HEK293 (cell line): ENCODE data around the gene OLIG2.

Source experiments
- CTCF ChIP-seq: fragments of 450-650 bp; formaldehyde crosslinking; IDR thresholded peaks from 2 replicates; pipeline ENCODE4 v1.5.1; 2016; ENCODE audit warnings: missing biosample characterization, missing genetic modification characterization
- MZF1 ChIP-seq: fragments of 450-650 bp; formaldehyde crosslinking; IDR thresholded peaks from 2 replicates; pipeline ENCODE4 v1.5.1; 2017; ENCODE audit warnings: missing biosample characterization, missing genetic modification characterization, borderline replicate concordance
- REST ChIP-seq: fragments of 450-650 bp; formaldehyde crosslinking; IDR thresholded peaks from 2 replicates; pipeline ENCODE4 v1.5.1; 2016; ENCODE audit warnings: missing biosample characterization, missing genetic modification characterization
- ZBTB11 ChIP-seq: fragments of 450-650 bp; formaldehyde crosslinking; conservative IDR thresholded peaks from 2 replicates; pipeline ENCODE4 v1.5.1; 2016; ENCODE audit warnings: low read depth, missing biosample characterization, missing genetic modification characterization
- ZBTB21 ChIP-seq: fragments of 450-650 bp; formaldehyde crosslinking; IDR thresholded peaks from 2 replicates; pipeline ENCODE4 v1.5.1; 2017; ENCODE audit warnings: missing biosample characterization, missing genetic modification characterization
- ZNF121 ChIP-seq: fragments of 450-650 bp; formaldehyde crosslinking; IDR thresholded peaks from 2 replicates; pipeline ENCODE4 v1.5.1; 2016; ENCODE audit warnings: missing biosample characterization, missing genetic modification characterization
- ZNF16 ChIP-seq: fragments of 450-650 bp; formaldehyde crosslinking; IDR thresholded peaks from 2 replicates; pipeline ENCODE4 v1.5.1; 2016; ENCODE audit warnings: low read depth, missing biosample characterization, missing genetic modification characterization
- ZNF23 ChIP-seq: fragments of 450-650 bp; formaldehyde crosslinking; IDR thresholded peaks from 2 replicates; pipeline ENCODE4 v1.5.1; 2016; ENCODE audit warnings: missing biosample characterization, missing genetic modification characterization, borderline replicate concordance
- ZNF398 ChIP-seq: fragments of 450-650 bp; formaldehyde crosslinking; IDR thresholded peaks from 2 replicates; pipeline ENCODE4 v1.5.1; 2017; ENCODE audit warnings: missing biosample characterization, missing genetic modification characterization
- ZNF510 ChIP-seq: fragments of 450-650 bp; formaldehyde crosslinking; IDR thresholded peaks from 2 replicates; pipeline ENCODE4 v1.5.1; 2018; ENCODE audit warnings: mild to moderate bottlenecking, missing genetic modification characterization, missing biosample characterization; ENCODE audit not compliant: insufficient replicate concordance
- ZNF560 ChIP-seq: fragments of 450-650 bp; formaldehyde crosslinking; IDR thresholded peaks from 2 replicates; pipeline ENCODE4 v1.5.1; 2017; ENCODE audit warnings: missing biosample characterization, missing genetic modification characterization, borderline replicate concordance
- ZNF645 ChIP-seq: fragments of 450-650 bp; formaldehyde crosslinking; IDR thresholded peaks from 2 replicates; pipeline ENCODE4; 2016; ENCODE audit warnings: missing biosample characterization, missing genetic modification characterization
- ZNF776 ChIP-seq: fragments of 450-650 bp; formaldehyde crosslinking; IDR thresholded peaks from 2 replicates; pipeline ENCODE4 v1.5.0; 2017; ENCODE audit warnings: missing biosample characterization, missing genetic modification characterization, borderline replicate concordance
- ZNF843 ChIP-seq: fragments of 450-650 bp; formaldehyde crosslinking; IDR thresholded peaks from 2 replicates; pipeline ENCODE4 v1.5.1; 2016; ENCODE audit warnings: missing biosample characterization, missing genetic modification characterization

GRCh38 chr21:33021667-33022066 lies 4.1 kb upstream of the OLIG2 start:
- TF ChIP-seq ZNF16 (tag by site-specific recombination) (no peak), CTCF (tag by site-specific recombination) (no peak), ZNF843 (tag by site-specific recombination) (no peak), ZNF510 (no peak), ZNF645 (tag by site-specific recombination) (no peak), ZNF23 (tag by site-specific recombination) (no peak), ZNF121 (no peak), ZBTB11 (tag by site-specific recombination) (no peak), ZNF776 (no peak), ZNF398 (tag by site-specific recombination) (no peak), ZNF560 (tag by site-specific recombination) (no peak), ZBTB21 (tag by site-specific recombination) (no peak), REST (tag by site-specific recombination) (no peak), MZF1 (tag by site-specific recombination) (no peak)
